ENCODE data around the gene C1R.

GRCh38 chr12:7113389-7113871 lies 21.2 kb upstream of the C1R start:
- peak; percentile 66 to 97 (median 93) for TF ChIP-seq CTCF (IDR thresholded peaks at IDR 0.05 in 8 of 11, conservative IDR thresholded peaks at IDR 0.05 in 3 of 11)
- no peak for TF ChIP-seq POLR2A (IDR thresholded peaks at IDR 0.05)
